ENCODE measurements around the gene ARAP2.

ARAP2 gene

GRCh38 chr4:36290641-36291040 lies 46.3 kb upstream of the ARAP2 start (continued):
- no peak for TF ChIP-seq ZNF670 (tag by site-specific recombination; IDR thresholded peaks at IDR 0.05; ENCODE audit: low read depth)
- TF ChIP-seq ZNF274 (IDR thresholded peaks at IDR 0.05; ENCODE audit: low read length), result no peak
- no peak for TF ChIP-seq ZNF274 (tag by site-specific recombination; IDR thresholded peaks at IDR 0.05; ENCODE audit: borderline replicate concordance)
- no peak for TF ChIP-seq SP3 (tag by site-specific recombination; IDR thresholded peaks at IDR 0.05)
- TF ChIP-seq ZNF626 (tag by site-specific recombination; IDR thresholded peaks at IDR 0.05), result no peak
- TF ChIP-seq PRDM6 (tag by site-specific recombination; IDR thresholded peaks at IDR 0.05), result 0 out of 2 replicates have a peak, but pooled peaks have one; percentile 21
- no peak for TF ChIP-seq ZNF112 (tag by site-specific recombination; IDR thresholded peaks at IDR 0.05)
- no peak for TF ChIP-seq ATF2 (tag by site-specific recombination; IDR thresholded peaks at IDR 0.05; ENCODE audit: low read depth)
- TF ChIP-seq ZNF24 (tag by site-specific recombination; IDR thresholded peaks at IDR 0.05), result no peak
- TF ChIP-seq OSR2 (tag by site-specific recombination; IDR thresholded peaks at IDR 0.05), result 0 out of 2 replicates have a peak, but pooled peaks have one; percentile 14
- TF ChIP-seq ZNF175 (tag by site-specific recombination; IDR thresholded peaks at IDR 0.05), result no peak

- CTCF ChIA-PET, result no interaction called here
- TF ChIP-seq ZBTB21 (tag by site-specific recombination; IDR thresholded peaks at IDR 0.05), result no peak
- no peak for TF ChIP-seq ZNF660 (tag by site-specific recombination; IDR thresholded peaks at IDR 0.05)
- no peak for TF ChIP-seq ZNF311 (tag by site-specific recombination; IDR thresholded peaks at IDR 0.05; ENCODE audit: borderline replicate concordance)
- TF ChIP-seq GLIS1 (tag by site-specific recombination; IDR thresholded peaks at IDR 0.05), result no peak
- no peak for TF ChIP-seq PRDM1 (tag by site-specific recombination; IDR thresholded peaks at IDR 0.05)
- TF ChIP-seq ZXDB (tag by site-specific recombination; IDR thresholded peaks at IDR 0.05), result no peak
- TF ChIP-seq ZNF48 (tag by site-specific recombination; IDR thresholded peaks at IDR 0.05), result no peak
- no peak for TF ChIP-seq ZIC2 (tag by site-specific recombination; IDR thresholded peaks at IDR 0.05)
- TF ChIP-seq ZNF394 (tag by site-specific recombination; IDR thresholded peaks at IDR 0.05; ENCODE audit: borderline replicate concordance), result no peak
- TF ChIP-seq ZEB2 (tag by site-specific recombination; IDR thresholded peaks at IDR 0.05), result no peak
- no peak for TF ChIP-seq ZNF146 (tag by site-specific recombination; IDR thresholded peaks at IDR 0.05)
- TF ChIP-seq REST (tag by site-specific recombination; IDR thresholded peaks at IDR 0.05), result no peak
- TF ChIP-seq KLF10 (tag by site-specific recombination; IDR thresholded peaks at IDR 0.05), result no peak
- TF ChIP-seq ZNF133 (tag by site-specific recombination; IDR thresholded peaks at IDR 0.05), result no peak
- TF ChIP-seq ZNF223 (tag by site-specific recombination; IDR thresholded peaks at IDR 0.05), result no peak
- TF ChIP-seq ZNF221 (tag by site-specific recombination; IDR thresholded peaks at IDR 0.05; ENCODE audit: borderline replicate concordance), result no peak
- no peak for TF ChIP-seq ZNF776 (tag by site-specific recombination; IDR thresholded peaks at IDR 0.05; ENCODE audit: borderline replicate concordance)
- no peak for TF ChIP-seq ZNF777 (tag by site-specific recombination; IDR thresholded peaks at IDR 0.05; ENCODE audit: borderline replicate concordance)
- no peak for TF ChIP-seq OSR2 (tag by site-specific recombination; IDR thresholded peaks at IDR 0.05)
- Histone ChIP-seq H3K4me1 (ENCODE audit: control insufficient read depth, insufficient read depth, low read length) (no peaks in the 10 kb centered on the region), H3K27ac (ENCODE audit: extremely low read depth, low read depth, low read length) (no peak overlapping the region), H3K4me3 (ENCODE audit: low read depth, low read length) (no peak overlapping the region), H3K9me3 (ENCODE audit: control insufficient read depth, insufficient read depth, low read depth, low read length) (no peaks in the 10 kb centered on the region), H3K36me3 (ENCODE audit: control insufficient read depth in 2 of 2, insufficient read depth in 1 of 2, low read length in 2 of 2) (no peaks in the 10 kb centered on the region)
- POLR2A ChIA-PET, result no interaction called here
Measured at GRCh38 chr4:36288731-36289426, 44.6 kb upstream of the ARAP2 start.

Data from HEK293 (cell line).